ENCODE results near the gene EPHA8. TPM values are rescaled to one million over a fixed set of nuclear protein-coding genes. Genes with fewer than 3 reads are reported as not detected.

Gene EPHA8
- total and polyA plus RNA-seq, 3 donors from 2014 or later: 2.3 to 6.0 (median 5.2) TPM

DNA sequence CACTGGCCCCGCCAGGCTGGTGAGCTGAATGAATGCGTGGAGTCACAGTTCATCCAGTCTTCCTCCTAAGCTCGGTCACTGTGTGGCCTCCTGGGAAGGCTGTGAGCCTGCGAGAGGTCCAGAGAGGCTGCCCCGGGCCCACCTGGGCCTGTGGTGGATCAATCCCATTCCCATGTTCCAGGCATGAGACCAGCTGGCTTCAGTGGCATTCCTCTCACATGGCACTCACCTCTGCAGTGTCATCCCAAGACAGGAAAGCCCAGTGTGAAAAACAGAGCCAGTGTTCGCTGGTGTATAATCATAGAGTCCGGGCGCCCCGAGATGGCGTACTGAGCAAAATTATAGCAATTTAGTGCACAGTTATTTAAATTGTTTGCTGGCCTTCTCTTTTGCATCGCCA is 37.6 kb upstream of the EPHA8 start:
- Histone ChIP-seq H3K4me1 (no peaks in the 10 kb centered on the region), H3K36me3 (ENCODE audit: low read depth, missing control alignments) (no peaks in the 10 kb centered on the region), H3K4me3 (no peak overlapping the region), H3K27me3 (no peaks in the 10 kb centered on the region), H3K27ac (no peak overlapping the region), H3K9me3 (no peaks in the 10 kb centered on the region)
- DNase-seq: no peak
- WGBS, 2 donors: 96% methylated on average over 11 of the region's 11 CpGs
- TF ChIP-seq CTCF (IDR thresholded peaks at IDR 0.05): no peak
- no peak for TF ChIP-seq POLR2A (IDR thresholded peaks at IDR 0.05)
- intact Hi-C loops (cut with DNase I; ENCODE audit: low total_unique reads): no loop called here

DNA sequence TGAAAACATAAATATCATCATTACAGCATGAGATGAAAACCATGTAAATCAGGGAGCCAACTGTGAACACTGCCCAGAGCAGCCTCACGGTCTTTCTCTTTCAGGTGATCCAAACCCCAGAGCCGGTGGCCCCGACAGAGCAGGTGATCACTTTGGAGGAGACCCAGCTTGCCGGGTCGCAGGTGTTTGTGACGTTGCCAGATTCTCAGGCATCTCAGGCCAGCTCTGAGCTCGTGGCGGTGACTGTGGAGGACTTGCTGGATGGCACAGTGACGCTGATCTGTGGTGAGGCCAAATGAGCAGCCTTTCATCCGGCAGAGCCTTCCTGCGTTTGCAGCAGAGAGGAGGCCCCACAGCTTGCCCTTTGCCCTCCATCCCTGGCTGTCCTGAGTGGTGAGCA is 37.2 kb upstream of the EPHA8 start:
- no peaks in the 10 kb centered on the region for H3K36me3 ChIP-seq (ENCODE audit: low read depth, missing control alignments)

DNA sequence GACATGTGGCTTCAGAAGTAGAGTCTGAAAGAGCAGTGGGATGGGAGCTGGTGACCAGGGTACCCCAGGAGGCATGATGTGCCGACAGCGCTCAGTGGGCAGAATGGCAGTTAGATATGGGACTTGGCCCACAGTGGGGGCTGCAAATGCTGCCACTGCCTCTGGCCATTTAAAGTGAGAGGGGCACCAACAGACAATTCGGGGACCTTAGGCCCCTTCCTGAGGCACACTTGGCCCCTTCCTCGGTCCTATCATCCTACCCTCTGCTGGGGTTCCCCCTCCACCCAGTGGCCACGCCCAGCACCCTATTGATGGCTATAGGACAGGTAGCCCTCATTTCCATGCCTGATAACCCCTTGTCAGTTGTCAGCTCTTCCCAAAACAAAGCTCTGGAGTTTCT is 36.6 kb upstream of the EPHA8 start:
- 90% methylated on average over 5 of the region's 5 CpGs for WGBS, 2 donors
- H3K36me3 ChIP-seq (ENCODE audit: low read depth, missing control alignments): no peaks in the 10 kb centered on the region

More for the DNA sequence above, 37.2 kb upstream of the EPHA8 start:
- TF ChIP-seq CTCF (IDR thresholded peaks at IDR 0.05) (no peak), POLR2A (IDR thresholded peaks at IDR 0.05) (no peak)
- no peak for DNase-seq
- Histone ChIP-seq H3K9me3 (no peaks in the 10 kb centered on the region), H3K27me3 (no peaks in the 10 kb centered on the region), H3K27ac (no peak overlapping the region), H3K4me3 (no peak overlapping the region), H3K4me1 (peaks cover under 1% of the 10 kb centered on the region)
- 88% methylated on average over 9 to 11 of the region's 11 CpGs for WGBS, 2 donors
- intact Hi-C loops (cut with DNase I; ENCODE audit: low total_unique reads): no loop called here

GRCh38 chr1:22527122-22527521 is 36.2 kb upstream of the EPHA8 start:
- DNase-seq: no peak
- no peaks in the 10 kb centered on the region for H3K36me3 ChIP-seq (ENCODE audit: low read depth, missing control alignments)
- peaks cover 5% of the 10 kb centered on the region for H3K4me1 ChIP-seq
- 70 to 82% methylated on average over 7 of the region's 7 CpGs for WGBS, 2 donors
- H3K27me3 ChIP-seq: no peaks in the 10 kb centered on the region
- no peak overlapping the region for H3K4me3 ChIP-seq
- intact Hi-C loops (cut with DNase I; ENCODE audit: low total_unique reads): no loop called here
- H3K27ac ChIP-seq: no peak overlapping the region
- peak in 1 of 3 experiments; percentile 17 for TF ChIP-seq CTCF (IDR thresholded peaks at IDR 0.05)
- TF ChIP-seq POLR2A (IDR thresholded peaks at IDR 0.05): no peak
- no peaks in the 10 kb centered on the region for H3K9me3 ChIP-seq

More for the DNA sequence above, 36.6 kb upstream of the EPHA8 start:
- no peak overlapping the region for H3K4me3 ChIP-seq
- no peaks in the 10 kb centered on the region for H3K27me3 ChIP-seq
- TF ChIP-seq POLR2A (IDR thresholded peaks at IDR 0.05): no peak
- TF ChIP-seq CTCF (IDR thresholded peaks at IDR 0.05): no peak
- H3K4me1 ChIP-seq: peaks cover 5% of the 10 kb centered on the region
- no peak for DNase-seq
- intact Hi-C loops (cut with DNase I; ENCODE audit: low total_unique reads): no loop called here
- no peak overlapping the region for H3K27ac ChIP-seq
- no peaks in the 10 kb centered on the region for H3K9me3 ChIP-seq

- Histone ChIP-seq H3K9me3 (no peaks in the 10 kb centered on the region), H3K4me3 (no peak overlapping the region), H3K4me1 (peaks cover 5% of the 10 kb centered on the region), H3K27me3 (no peaks in the 10 kb centered on the region), H3K27ac (no peak overlapping the region), H3K36me3 (ENCODE audit: low read depth, missing control alignments) (no peaks in the 10 kb centered on the region)
- TF ChIP-seq POLR2A (IDR thresholded peaks at IDR 0.05): no peak
- TF ChIP-seq CTCF (IDR thresholded peaks at IDR 0.05): no peak
- intact Hi-C loops (cut with DNase I; ENCODE audit: low total_unique reads): no loop called here
- DNase-seq: no peak
- 82 to 89% methylated on average over 15 of the region's 15 CpGs for WGBS, 2 donors
Observed at GRCh38 chr1:22527555-22528296, 35.6 kb upstream of the EPHA8 start.

Measured in testis (tissue), 3 donors.